Measurements from ENCODE around the gene ABCB9. TPM values are rescaled to one million over a fixed set of nuclear protein-coding genes. Genes with fewer than 3 reads are reported as not detected.

The ABCB9 gene
- total and polyA plus RNA-seq, 4 donors: 12.5 to 24.4 (median 16.0) TPM

DNA sequence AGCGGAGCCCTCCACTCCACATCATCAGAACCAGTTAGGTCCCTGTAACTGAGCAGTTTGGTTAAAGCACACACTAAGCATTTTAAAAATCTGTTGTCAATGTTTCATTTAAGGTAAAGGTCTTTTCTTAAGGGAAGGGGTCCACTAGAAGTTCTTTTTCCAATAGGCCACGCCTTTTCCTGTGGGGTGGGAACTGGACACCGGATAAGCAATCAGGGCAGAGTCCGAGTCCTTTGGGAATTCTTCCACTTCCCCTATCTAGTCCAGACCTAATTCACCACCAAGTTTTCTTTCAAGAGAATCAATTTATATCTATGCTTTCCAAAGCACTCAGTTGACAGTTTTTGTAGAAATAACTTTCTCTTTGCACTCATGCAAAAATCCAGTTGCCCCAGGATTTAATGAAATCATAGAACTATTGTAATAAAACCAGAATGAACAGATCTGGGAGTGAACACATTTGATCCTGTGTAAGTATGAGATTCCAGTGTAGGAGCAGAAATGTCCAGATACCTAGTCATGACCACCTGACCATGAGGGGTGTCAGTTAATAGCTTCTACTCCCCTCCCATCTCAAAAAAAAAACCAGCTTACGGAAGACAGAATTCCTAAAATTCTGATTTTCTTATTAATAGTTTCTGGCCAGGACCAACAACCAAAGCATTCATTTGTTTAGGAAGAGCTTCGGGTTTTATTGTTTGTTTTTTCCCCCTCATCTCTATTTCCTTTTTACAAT lies 82.0 kb downstream of the ABCB9 start:
- 61% methylated on average over 2 of the region's 6 CpGs for whole genome bisulfite sequencing (ENCODE audit: insufficient coverage)
- no peak for DNase-seq (ENCODE audit: low read depth in 4 of 6, low spot score in 6 of 6)
- H3K36me3 ChIP-seq (ENCODE audit: control insufficient read depth, insufficient read depth, low read length): peaks cover 1% of the 10 kb centered on the region
- no peak overlapping the region for H3K4me3 ChIP-seq (ENCODE audit: low read depth, low read length)
- H3K4me1 ChIP-seq (ENCODE audit: control insufficient read depth, insufficient read depth, low read length): peaks cover 35% of the 10 kb centered on the region
- no peaks in the 10 kb centered on the region for H3K9me3 ChIP-seq (ENCODE audit: control insufficient read depth, insufficient read depth, low read length)
- H3K27me3 ChIP-seq (ENCODE audit: control insufficient read depth, insufficient read depth, low read length): no peaks in the 10 kb centered on the region
- no peak overlapping the region for H3K27ac ChIP-seq (ENCODE audit: low read depth, low read length)

DNA sequence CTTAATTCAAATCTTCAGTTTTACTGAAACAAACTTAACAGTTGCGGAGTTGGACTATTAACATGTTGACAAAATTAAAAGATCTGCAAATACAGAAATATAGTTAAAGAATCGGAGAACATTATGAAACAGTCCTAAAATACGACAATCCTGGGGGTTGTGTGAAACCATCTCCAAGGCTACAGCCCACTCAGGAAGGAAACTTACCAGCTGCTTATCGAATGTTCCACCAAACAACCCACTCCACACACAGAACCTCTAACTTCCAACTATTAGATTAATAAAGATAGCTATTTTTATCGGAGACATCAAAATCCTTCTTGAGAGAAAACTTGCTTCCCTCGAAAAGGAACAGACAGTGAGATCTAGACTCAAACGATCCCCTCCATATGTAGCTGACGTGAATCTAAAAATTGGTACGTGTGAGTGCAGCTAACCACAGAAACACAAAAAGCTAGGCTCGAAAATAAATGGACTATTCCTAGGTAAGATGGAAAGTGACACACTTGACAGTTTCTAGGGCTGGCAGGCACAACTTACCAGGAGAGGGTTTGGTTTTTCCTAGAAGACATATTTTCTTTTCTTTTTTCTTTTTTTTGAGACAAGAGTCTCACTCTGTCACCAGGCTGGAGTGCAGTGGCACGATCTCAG lies 83.2 kb downstream of the ABCB9 start:
- Histone ChIP-seq H3K9me3 (ENCODE audit: control insufficient read depth, insufficient read depth, low read length) (no peaks in the 10 kb centered on the region), H3K27ac (ENCODE audit: low read depth, low read length) (no peak overlapping the region), H3K4me3 (ENCODE audit: low read depth, low read length) (no peak overlapping the region), H3K4me1 (ENCODE audit: control insufficient read depth, insufficient read depth, low read length) (peaks cover 27% of the 10 kb centered on the region), H3K36me3 (ENCODE audit: control insufficient read depth, insufficient read depth, low read length) (peaks cover 7% of the 10 kb centered on the region), H3K27me3 (ENCODE audit: control insufficient read depth, insufficient read depth, low read length) (no peaks in the 10 kb centered on the region)
- WGBS (ENCODE audit: insufficient coverage): no CpG with 5 or more reads among the region's 11 CpGs
- no peak for DNase-seq (ENCODE audit: low read depth in 4 of 6, low spot score in 6 of 6)

DNA sequence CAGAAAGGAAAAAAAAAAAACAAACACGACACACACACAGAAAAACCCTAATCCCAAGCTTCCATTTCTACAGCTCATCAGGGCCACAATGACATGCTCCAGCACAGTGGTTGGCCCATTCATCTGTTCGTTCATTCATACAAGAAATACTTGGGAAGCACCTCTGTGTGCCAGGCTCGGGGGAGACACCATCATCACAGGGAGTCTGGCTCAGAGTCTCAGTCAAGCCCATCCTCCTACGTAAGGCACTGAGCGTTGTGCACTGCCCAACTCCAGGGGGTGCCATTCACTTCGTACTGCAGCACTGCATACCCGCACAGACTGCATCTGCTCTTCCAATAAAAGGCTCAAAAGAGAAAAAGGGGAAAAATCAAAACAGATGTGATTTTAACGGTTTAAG lies 85.6 kb downstream of the ABCB9 start:
- H3K9me3 ChIP-seq (ENCODE audit: control insufficient read depth, insufficient read depth, low read length): no peaks in the 10 kb centered on the region
- H3K27ac ChIP-seq (ENCODE audit: low read depth, low read length): peak overlapping the region; percentile 72
- WGBS (ENCODE audit: insufficient coverage): 17% methylated on average over 5 of the region's 8 CpGs
- no peaks in the 10 kb centered on the region for H3K27me3 ChIP-seq (ENCODE audit: control insufficient read depth, insufficient read depth, low read length)
- H3K4me1 ChIP-seq (ENCODE audit: control insufficient read depth, insufficient read depth, low read length): peaks cover 28% of the 10 kb centered on the region
- H3K36me3 ChIP-seq (ENCODE audit: control insufficient read depth, insufficient read depth, low read length): peaks cover 7% of the 10 kb centered on the region
- H3K4me3 ChIP-seq (ENCODE audit: low read depth, low read length): no peak overlapping the region
- peak in 3 of 6 donors; percentile 67 to 93 (median 83) for DNase-seq (ENCODE audit: low read depth in 4 of 6, low spot score in 6 of 6)

DNA sequence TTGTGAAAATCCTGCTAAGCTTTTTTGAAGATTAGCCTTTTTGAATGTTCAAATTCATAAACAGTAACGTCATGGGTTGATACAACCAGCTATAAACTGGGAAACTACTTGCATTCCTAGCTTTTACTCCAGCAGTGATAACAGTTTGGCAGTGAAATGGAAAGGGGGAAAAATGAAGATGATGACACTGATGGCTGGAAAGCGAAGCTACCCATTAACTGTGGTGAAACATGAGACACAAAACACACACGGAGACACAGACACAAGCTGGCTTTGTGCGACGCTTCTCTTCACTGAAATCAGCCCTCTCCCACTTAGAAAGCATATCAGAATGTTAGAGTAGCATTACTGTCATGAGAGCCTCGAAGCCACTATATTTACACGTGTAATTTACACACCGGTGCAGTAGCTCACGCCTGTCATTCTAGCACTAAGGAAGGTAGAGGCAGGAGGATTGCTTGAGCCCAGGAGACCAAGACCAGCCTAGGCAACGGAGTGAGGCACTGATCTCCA lies 86.1 kb downstream of the ABCB9 start:
- Histone ChIP-seq H3K27me3 (ENCODE audit: control insufficient read depth, insufficient read depth, low read length) (no peaks in the 10 kb centered on the region), H3K36me3 (ENCODE audit: control insufficient read depth, insufficient read depth, low read length) (peaks cover 7% of the 10 kb centered on the region), H3K4me3 (ENCODE audit: low read depth, low read length) (no peak overlapping the region), H3K4me1 (ENCODE audit: control insufficient read depth, insufficient read depth, low read length) (peaks cover 31% of the 10 kb centered on the region), H3K9me3 (ENCODE audit: control insufficient read depth, insufficient read depth, low read length) (no peaks in the 10 kb centered on the region), H3K27ac (ENCODE audit: low read depth, low read length) (peak overlapping the region; percentile 72)
- WGBS (ENCODE audit: insufficient coverage): 25% methylated on average over 4 of the region's 10 CpGs
- DNase-seq (ENCODE audit: low read depth in 4 of 6, low spot score in 6 of 6): no peak

Small RNAs within 50 kb of the gene (small RNA-seq; reads per million reads assigned to genes)
- gene ARL6IP4 (ENCODE audit: low replicate concordance) (not detected), gene MIR4304 (ENCODE audit: low replicate concordance) (not detected)

Other genes with a start within 250 kb of the ABCB9 start
- gene HCAR3, start 249.7 kb downstream of the ABCB9 start, total RNA-seq: 1 to 10 TPM in 1 of 2 donors, under 1 TPM in 1; 0.44 to 1.3 TPM
- gene HCAR3, start 249.7 kb downstream of the ABCB9 start, polyA plus RNA-seq (ENCODE audit: insufficient read length in 2 of 2): not detected
- gene HCAR1, start 235.6 kb downstream of the ABCB9 start, total RNA-seq: 1 to 10 TPM; 1.7 to 8.0 TPM
- 1 to 10 TPM in 1 of 2 donors, under 1 TPM in 1; 0.84 to 2.1 TPM for gene HCAR1, start 235.6 kb downstream of the ABCB9 start, polyA plus RNA-seq (ENCODE audit: insufficient read length in 2 of 2)
- 10 to 100 TPM; 44.2 to 50.2 TPM for gene DENR, start 213.6 kb downstream of the ABCB9 start, total RNA-seq
- gene DENR, start 213.6 kb downstream of the ABCB9 start, polyA plus RNA-seq (ENCODE audit: insufficient read length in 2 of 2): 10 to 100 TPM; 68.2 to 72.5 TPM
- 1 to 10 TPM; 2.0 to 3.1 TPM for gene CCDC62, start 191.9 kb downstream of the ABCB9 start, total RNA-seq
- 1 to 10 TPM in 1 of 2 donors, under 1 TPM in 1; 0.98 to 1.3 TPM for gene CCDC62, start 191.9 kb downstream of the ABCB9 start, polyA plus RNA-seq (ENCODE audit: insufficient read length in 2 of 2)
- gene HIP1R, start 131.0 kb downstream of the ABCB9 start, total RNA-seq: 10 to 100 TPM; 37.5 to 43.0 TPM
- 10 to 100 TPM; 56.6 to 71.4 TPM for gene HIP1R, start 131.0 kb downstream of the ABCB9 start, polyA plus RNA-seq (ENCODE audit: insufficient read length in 2 of 2)
- 10 to 100 TPM; 13.7 to 23.4 TPM for gene VPS37B, start 70.3 kb downstream of the ABCB9 start, total RNA-seq
- 10 to 100 TPM; 40.6 to 43.2 TPM for gene VPS37B, start 70.3 kb downstream of the ABCB9 start, polyA plus RNA-seq (ENCODE audit: insufficient read length in 2 of 2)
- 1 to 10 TPM; 6.5 to 7.8 TPM for gene OGFOD2, start 8.8 kb upstream of the ABCB9 start, total RNA-seq
- 10 to 100 TPM; 13.3 to 19.1 TPM for gene OGFOD2, start 8.8 kb upstream of the ABCB9 start, polyA plus RNA-seq (ENCODE audit: insufficient read length in 2 of 2)
- 100 to 1,000 TPM in 1 of 2 donors, 10 to 100 TPM in 1; 44.3 to 207 TPM for gene ARL6IP4, start 14.2 kb upstream of the ABCB9 start, total RNA-seq
- 100 to 1,000 TPM; 125 to 149 TPM for gene ARL6IP4, start 14.2 kb upstream of the ABCB9 start, polyA plus RNA-seq (ENCODE audit: insufficient read length in 2 of 2)
- gene PITPNM2, start 184.6 kb upstream of the ABCB9 start, total RNA-seq: 1 to 10 TPM; 6.8 to 7.9 TPM
- gene PITPNM2, start 184.6 kb upstream of the ABCB9 start, polyA plus RNA-seq (ENCODE audit: insufficient read length in 2 of 2): 10 to 100 TPM; 13.7 to 18.0 TPM